SK-N-SH (cell line): ENCODE measurements around the gene TMPRSS5. TPM values are rescaled to one million over a fixed set of nuclear protein-coding genes. Genes with fewer than 3 reads are reported as not detected.

ENCODE experiments used
- CTCF ChIA-PET: fragments of 300-600, 350-600 bp; formaldehyde crosslinking; extraction: SDS; loops from one replicate; lab custom pipeline; 2021; lab: Yijun Ruan, JAX
- POLR2A ChIA-PET: fragments of 350-600 bp; sonication (Branson Sonifier 250); formaldehyde crosslinking; extraction: SDS; loops from one replicate; lab custom pipeline; 2020; ENCODE audit warnings: antibody characterized with exemption, inconsistent platforms; lab: Yijun Ruan, JAX
- DNase-seq: peaks from one replicate; pipeline ENCODE4 v3.0.0; 2012
- H2AFZ ChIP-seq: fragments of 200-600 bp; sonication (generic); 2 replicates; pipeline ENCODE4 v1.8.1; 2016; ENCODE audit warnings: antibody characterized with exemption, mild to moderate bottlenecking, low read depth
- H3F3A ChIP-seq: fragments of 200-600 bp; sonication (generic); replicated peaks from 2 replicates; pipeline ENCODE3; 2016; ENCODE audit warnings: antibody characterized with exemption, mild to moderate bottlenecking; ENCODE audit not compliant: insufficient read depth
- H3K27ac ChIP-seq, 2 experiments: fragments of 200-500 bp in 1 of 2; fragments of 200-600 bp in 1 of 2; sonication (Bioruptor generic) in 1 of 2; sonication (generic), shearing (Covaris generic) in 1 of 2; 2 replicates each; pipeline versions ENCODE4 v1.5.1 to v1.6.1; 2014 to 2016; ENCODE audit warnings: low read depth in 2 of 2, inconsistent platforms in 1 of 2, low read length in 1 of 2, mild to moderate bottlenecking in 1 of 2, mixed read lengths in 1 of 2
- H3K27me3 ChIP-seq: fragments of 200-600 bp; sonication (generic), shearing (Covaris generic); 2 replicates; pipeline ENCODE4 v1.6.1; 2016; ENCODE audit warnings: mixed run types; ENCODE audit not compliant: insufficient read depth
- H3K36me3 ChIP-seq, 2 experiments: fragments of 200-500 bp in 1 of 2; fragments of 200-600 bp in 1 of 2; sonication (Bioruptor generic) in 1 of 2; sonication (generic) in 1 of 2; replicated peaks in 1 of 2; 2 replicates each; pipeline versions ENCODE3 to v1.5.1; 2014 to 2016; ENCODE audit warnings: low read length in 1 of 2, mild to moderate bottlenecking in 1 of 2; ENCODE audit not compliant: insufficient read depth in 2 of 2, control insufficient read depth in 1 of 2
- H3K4me1 ChIP-seq, 2 experiments: fragments of 200-500 bp in 1 of 2; fragments of 200-600 bp in 1 of 2; sonication (Bioruptor generic) in 1 of 2; sonication (generic), shearing (Covaris generic) in 1 of 2; 2 replicates each; pipeline versions ENCODE4 v1.5.1 to v1.6.1; 2014 to 2016; ENCODE audit warnings: low read depth in 1 of 2, low read length in 1 of 2, mixed run types in 1 of 2; ENCODE audit not compliant: insufficient read depth in 2 of 2, control insufficient read depth in 1 of 2
- H3K4me2 ChIP-seq: fragments of 200-600 bp; sonication (generic), shearing (Covaris generic); 2 replicates; pipeline ENCODE4 v1.6.1; 2017; ENCODE audit warnings: mixed run types
- H3K4me3 ChIP-seq, 2 experiments: fragments of 200-500 bp in 1 of 2; fragments of 200-600 bp in 1 of 2; sonication (Bioruptor generic) in 1 of 2; sonication (generic), shearing (Covaris generic) in 1 of 2; 2 replicates each; pipeline versions ENCODE4 v1.5.1 to v1.8.1; 2014 to 2016; ENCODE audit warnings: low read depth in 2 of 2, inconsistent platforms in 1 of 2, low read length in 1 of 2, mild to moderate bottlenecking in 1 of 2, mixed read lengths in 1 of 2, moderate library complexity in 1 of 2
- H3K79me2 ChIP-seq: fragments of 200-600 bp; sonication (generic); 2 replicates; pipeline ENCODE4 v1.8.1; 2017; ENCODE audit warnings: mild to moderate bottlenecking; ENCODE audit not compliant: insufficient read depth
- H3K9ac ChIP-seq: fragments of 200-600 bp; sonication (generic); 2 replicates; pipeline ENCODE4 v1.6.1; 2017; ENCODE audit warnings: mixed run types
- H3K9me2 ChIP-seq: fragments of 200-600 bp; sonication (generic); 2 replicates; pipeline ENCODE4 v1.6.1; 2017; ENCODE audit warnings: mixed run types
- H3K9me3 ChIP-seq: fragments of 200-600 bp; sonication (generic); 2 replicates; pipeline ENCODE4 v1.6.1; 2017; ENCODE audit warnings: mixed run types, mild to moderate bottlenecking, moderate library complexity
- H4K20me1 ChIP-seq: fragments of 200-600 bp; sonication (generic); 2 replicates; pipeline ENCODE4 v1.6.1; 2017; ENCODE audit warnings: mild to moderate bottlenecking, mixed run types; ENCODE audit not compliant: insufficient read depth
- ELF1 ChIP-seq: IDR thresholded peaks from 2 replicates; pipeline ENCODE4 v1.4.0; 2012
- FOSL2 ChIP-seq: IDR thresholded peaks from 2 replicates; pipeline ENCODE4 v1.4.0; 2012; ENCODE audit warnings: low read depth, mild to moderate bottlenecking, moderate library complexity, borderline replicate concordance
- FOXJ3 ChIP-seq: sonication (generic); formaldehyde crosslinking; IDR thresholded peaks from 2 replicates; pipeline ENCODE4 v1.5.1; 2020; ENCODE audit warnings: mild to moderate bottlenecking, missing genetic modification reagents
- JUND ChIP-seq: IDR thresholded peaks from 2 replicates; pipeline ENCODE4 v1.4.0; 2012
- MAX ChIP-seq: IDR thresholded peaks from 2 replicates; pipeline ENCODE4 v1.4.0; 2012; ENCODE audit warnings: low read depth
- MEF2A ChIP-seq: IDR thresholded peaks from 2 replicates; pipeline ENCODE4 v1.4.0; 2012; ENCODE audit warnings: low read depth, borderline replicate concordance
- MXI1 ChIP-seq: IDR thresholded peaks from 2 replicates; pipeline ENCODE4 v1.6.1; 2012; ENCODE audit warnings: mild to moderate bottlenecking, low read depth, low read length, improper control_type of control experiment
- POLR2AphosphoS5 ChIP-seq: IDR thresholded peaks from 2 replicates; pipeline ENCODE4 v1.6.1; 2012; ENCODE audit warnings: low read depth, low read length
- RAD21 ChIP-seq: IDR thresholded peaks from 2 replicates; pipeline ENCODE4 v1.6.1; 2012; ENCODE audit warnings: mild to moderate bottlenecking, low read length
- REST ChIP-seq: IDR thresholded peaks from 2 replicates; pipeline ENCODE4 v1.6.1; 2012; ENCODE audit warnings: mild to moderate bottlenecking, low read depth, low read length, moderate library complexity
- RFX5 ChIP-seq: IDR thresholded peaks from 2 replicates; pipeline ENCODE4 v1.6.1; 2012; ENCODE audit warnings: mild to moderate bottlenecking, improper control_type of control experiment, low read length
- SIN3A ChIP-seq: IDR thresholded peaks from 2 replicates; pipeline ENCODE4 v1.6.1; 2012; ENCODE audit warnings: low read depth, mild to moderate bottlenecking, low read length, moderate library complexity, borderline replicate concordance
- TAF1 ChIP-seq: IDR thresholded peaks from 2 replicates; pipeline ENCODE4 v1.6.1; 2012; ENCODE audit warnings: low read depth, mild to moderate bottlenecking, low read length, moderate library complexity, borderline replicate concordance
- TEAD4 ChIP-seq: IDR thresholded peaks from 2 replicates; pipeline ENCODE4 v1.4.0; 2012; ENCODE audit warnings: mild to moderate bottlenecking, borderline replicate concordance; ENCODE audit not compliant: insufficient read depth
- USF1 ChIP-seq: IDR thresholded peaks from 2 replicates; pipeline ENCODE4 v1.4.0; 2012; ENCODE audit warnings: low read depth, borderline replicate concordance
- WGBS: methylation state at CpG from one replicate; pipeline ENCODE4 v1.1.6; 2017; ENCODE audit warnings: low lambda C conversion rate; 5-methylcytosine and 5-hydroxymethylcytosine counted together
- polyA plus RNA-seq, 3 experiments: library from polyadenylated mRNA; depleted of rRNA; stranded (reverse); fragments of >200 nt; gene quantifications; 2 replicates each; pipeline ENCODE4 v1.2.3, GENCODE V29; 2012
- TF ChIP-seq, protein P1 (sequence below): IDR thresholded peaks from 2 replicates; pipeline ENCODE4; 2012

The TMPRSS5 gene
- polyA plus RNA-seq, 1 of the 3 experiments (the other 2 are of a cell fraction): 0.28 TPM

- no peaks in the 10 kb centered on the region for H3K9me2 ChIP-seq
- no peaks in the 10 kb centered on the region for H4K20me1 ChIP-seq
- H3K79me2 ChIP-seq: no peaks in the 10 kb centered on the region
- no peak overlapping the region for H3K4me2 ChIP-seq
- CTCF ChIA-PET: interaction anchor here (0.7 to 5.5 kb wide), 11 partner anchors 8 to 443 kb away, joined by 3 to 66 read pairs (median 4); no protein-coding TSS in a partner anchor
- peaks cover 0 to 2% of the 10 kb centered on the region in 2 experiments; a peak in 2 of 4 replicates for H3K4me1 ChIP-seq
- H3F3A ChIP-seq: no peaks in the 10 kb centered on the region
- WGBS: 98% methylated on average over 5 of the region's 5 CpGs
- H3K27ac ChIP-seq: no peak overlapping the region
- H3K36me3 ChIP-seq: peaks cover 36 to 45% of the 10 kb centered on the region in 2 experiments
- no peaks in the 10 kb centered on the region for H3K27me3 ChIP-seq
- POLR2A ChIA-PET: no interaction called here
- no peak for TF ChIP-seq FOXJ3 (CRISPR knock-in tag)
- TF ChIP-seq, protein P1, sequence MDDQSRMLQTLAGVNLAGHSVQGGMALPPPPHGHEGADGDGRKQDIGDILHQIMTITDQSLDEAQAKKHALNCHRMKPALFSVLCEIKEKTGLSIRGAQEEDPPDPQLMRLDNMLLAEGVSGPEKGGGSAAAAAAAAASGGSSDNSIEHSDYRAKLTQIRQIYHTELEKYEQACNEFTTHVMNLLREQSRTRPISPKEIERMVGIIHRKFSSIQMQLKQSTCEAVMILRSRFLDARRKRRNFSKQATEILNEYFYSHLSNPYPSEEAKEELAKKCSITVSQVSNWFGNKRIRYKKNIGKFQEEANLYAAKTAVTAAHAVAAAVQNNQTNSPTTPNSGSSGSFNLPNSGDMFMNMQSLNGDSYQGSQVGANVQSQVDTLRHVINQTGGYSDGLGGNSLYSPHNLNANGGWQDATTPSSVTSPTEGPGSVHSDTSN: no peak
- TF ChIP-seq MXI1: no peak
- no peak for TF ChIP-seq RFX5
- TF ChIP-seq USF1: no peak
- TF ChIP-seq RAD21: no peak
- no peak for TF ChIP-seq SIN3A
- TF ChIP-seq REST: no peak
- TF ChIP-seq ELF1: no peak
- TF ChIP-seq POLR2AphosphoS5: no peak
- TF ChIP-seq TAF1: no peak
- no peak for TF ChIP-seq TEAD4
- no peak for TF ChIP-seq FOSL2
- TF ChIP-seq JUND: no peak
- TF ChIP-seq MEF2A: no peak
- TF ChIP-seq MAX: no peak
- no peak overlapping the region for H3K9ac ChIP-seq
- DNase-seq: no peak
- H3K9me3 ChIP-seq: no peaks in the 10 kb centered on the region
- H2AFZ ChIP-seq: no peak overlapping the region
- H3K4me3 ChIP-seq: no peak overlapping the region
Measured at GRCh38 chr11:113732092-113732491, 26.0 kb upstream of the TMPRSS5 start.
